HG03064 (cell line): Measurements from ENCODE around the gene F8.

Experiments
- ATAC-seq: cut with Tn5 transposase; IDR thresholded peaks from one replicate; pipeline ENCODE4 v1.9.1; 2021; ENCODE audit warnings: low read depth; ENCODE audit not compliant: unreplicated experiment

Gene F8

DNA sequence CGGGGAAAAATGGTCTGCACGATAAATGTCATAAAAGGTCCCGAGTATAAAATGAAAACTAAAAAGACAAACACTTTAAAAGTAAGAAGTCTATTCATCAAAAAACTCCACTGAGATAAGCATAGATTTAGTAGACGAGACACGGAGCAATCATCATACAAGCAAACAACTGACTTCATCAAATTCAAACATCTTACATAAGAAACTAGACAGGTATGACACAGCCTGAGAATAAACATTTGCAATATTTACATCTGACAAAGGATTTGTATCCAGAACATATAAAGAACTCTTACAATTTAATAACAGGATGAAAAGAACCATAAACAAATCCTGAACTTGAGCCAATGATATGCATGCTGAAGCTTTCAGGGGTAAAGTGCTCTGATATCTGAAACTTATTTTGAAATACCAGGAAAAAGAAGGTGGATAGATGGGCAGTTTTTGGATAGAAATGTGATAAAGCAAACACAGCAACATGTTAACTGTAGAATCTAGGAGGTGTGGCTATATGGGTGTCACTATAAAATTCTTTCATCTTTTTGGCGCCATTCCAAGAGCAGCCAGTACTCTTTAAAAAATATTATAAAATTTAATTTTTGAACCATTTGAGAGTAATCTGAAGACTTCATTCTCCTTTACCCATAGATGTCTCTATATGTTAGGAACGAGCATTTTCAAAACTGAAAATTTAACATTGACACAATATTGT, 229.3 kb downstream of the F8 start:
- no peak for ATAC-seq

DNA sequence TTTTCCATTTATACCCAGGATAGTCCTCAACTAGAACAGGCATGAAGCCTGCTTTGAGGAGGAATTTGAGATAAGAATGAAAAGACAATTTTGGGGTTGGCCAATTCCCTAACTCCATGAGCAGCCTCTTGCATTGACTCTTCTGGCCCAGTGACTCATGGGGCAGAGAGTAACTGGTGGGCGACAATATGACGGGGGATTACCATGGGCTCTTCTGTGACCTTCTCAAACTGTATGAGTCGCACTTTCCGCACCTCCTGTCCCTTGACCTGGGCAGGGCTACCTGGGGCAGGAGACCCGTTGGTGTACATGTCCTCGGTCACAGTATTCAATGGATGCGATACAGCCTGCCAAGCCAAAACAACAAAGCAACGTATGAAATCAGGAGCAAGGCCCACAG, 230.6 kb downstream of the F8 start:
- ATAC-seq: no peak

DNA sequence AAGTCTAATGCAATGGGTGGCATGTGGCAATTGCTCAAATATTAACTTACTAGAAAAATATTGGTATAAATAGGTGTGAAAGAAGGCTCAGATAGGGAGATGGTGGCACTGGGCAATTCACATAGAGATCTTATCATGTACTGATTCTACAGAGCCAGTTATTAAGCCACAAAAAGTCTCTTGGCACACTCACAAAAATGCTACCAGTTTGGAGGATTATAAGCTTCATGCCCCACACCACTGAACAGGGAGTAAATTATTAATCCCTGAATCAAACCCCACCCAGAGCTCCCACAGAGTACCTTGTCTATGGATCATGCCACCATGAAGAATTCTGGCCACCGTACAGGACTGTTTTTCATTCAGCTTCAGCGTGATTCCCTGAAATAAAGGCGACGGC, 231.1 kb downstream of the F8 start:
- no peak for ATAC-seq
